ENCODE results near the gene ABHD11.
A peak's percentile ranks its signal among the peaks of the same experiment; 100 is the strongest.
"Not testable (repeated sequence)": the region's sequence is repeated elsewhere in the genome, so short reads cannot be mapped to it uniquely, and the experiment has no call there.

The ABHD11 gene

DNA sequence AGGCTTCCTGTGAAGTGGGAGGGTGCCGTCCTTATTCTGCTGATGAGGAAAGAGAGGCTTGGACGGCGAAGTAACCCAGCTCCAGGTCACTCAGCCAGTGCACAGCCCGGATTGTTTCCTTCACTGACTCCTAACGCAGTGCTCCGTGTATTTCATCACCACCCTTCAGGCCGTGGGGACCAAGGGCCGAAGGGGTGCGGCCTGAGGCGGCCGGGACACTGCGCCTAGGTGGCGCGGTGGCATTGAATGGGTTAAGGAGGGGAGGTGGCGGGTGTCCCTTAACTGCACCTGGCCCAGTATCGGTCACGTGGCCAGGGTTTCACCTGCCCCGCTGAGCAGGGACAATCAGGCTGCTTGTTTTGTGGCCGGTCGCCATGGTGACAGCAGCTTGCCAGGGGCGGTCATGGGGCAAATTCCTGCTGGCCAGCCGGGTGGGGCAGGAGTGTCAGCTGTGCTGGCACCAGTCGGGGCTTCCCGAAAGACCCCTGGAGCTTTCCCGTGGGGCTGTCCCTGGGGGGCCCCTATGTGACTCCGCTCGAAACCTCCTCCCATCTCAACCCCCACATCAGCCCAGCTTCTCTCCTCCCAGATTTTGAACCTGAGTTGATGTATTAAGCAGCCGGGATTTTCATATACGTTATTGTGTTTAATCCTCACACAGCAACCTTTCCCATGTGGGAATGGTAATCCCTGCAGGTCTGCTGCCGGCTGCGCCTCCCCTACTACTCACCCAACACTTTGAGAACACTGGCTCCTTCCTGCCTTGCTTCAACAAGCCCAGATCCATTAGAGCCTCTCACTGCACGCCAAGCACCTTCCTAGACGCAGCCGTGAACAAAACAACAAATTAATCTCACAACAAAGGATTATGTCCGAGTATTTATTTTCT, 4.4 kb upstream of the ABHD11 start:
- DNase-seq = peak; percentile 96 to 98

DNA sequence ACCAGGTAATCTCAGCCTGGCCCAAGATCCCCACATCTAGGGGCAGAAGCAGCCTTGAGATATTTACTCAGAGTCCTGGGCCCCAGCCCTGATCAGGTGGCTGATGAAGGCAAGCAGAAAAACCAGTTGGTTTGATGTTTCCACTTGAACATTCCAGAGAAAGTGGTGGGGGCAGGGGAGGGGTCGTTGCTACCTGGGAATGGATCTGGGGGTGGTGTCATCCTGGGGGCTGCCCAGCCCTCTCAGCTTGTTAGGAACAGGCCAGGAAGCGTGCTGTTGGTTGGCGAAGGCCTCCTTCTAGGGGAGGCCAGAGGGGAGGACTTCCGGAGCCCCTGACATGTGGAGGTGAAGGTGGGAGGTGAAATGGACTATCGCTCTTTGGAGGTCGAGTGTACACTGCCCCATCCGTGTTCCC, 3.7 kb upstream of the ABHD11 start:
- peak; percentile 49 to 70 for DNase-seq

DNA sequence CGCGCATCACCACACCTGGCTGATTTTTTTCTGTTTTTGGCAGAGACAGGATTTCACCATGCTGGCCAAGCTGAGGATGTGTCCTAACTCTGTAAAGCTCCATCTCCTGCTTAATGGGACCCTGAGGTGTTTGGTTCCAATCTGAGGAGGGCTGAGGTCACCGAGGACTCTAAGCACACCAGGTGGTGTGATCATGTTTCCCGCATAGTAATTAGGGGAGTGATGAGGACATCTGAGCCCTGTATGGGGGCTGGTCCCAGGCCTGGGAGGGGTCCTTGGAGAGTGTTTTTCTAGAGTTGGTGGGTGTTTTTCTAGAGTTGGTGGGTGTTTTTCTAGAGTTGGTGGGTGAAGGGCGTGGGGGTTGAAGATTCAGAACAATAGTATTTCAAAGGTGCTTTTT, 3.0 kb upstream of the ABHD11 start:
- peak; percentile 57 to 60 for DNase-seq

DNA sequence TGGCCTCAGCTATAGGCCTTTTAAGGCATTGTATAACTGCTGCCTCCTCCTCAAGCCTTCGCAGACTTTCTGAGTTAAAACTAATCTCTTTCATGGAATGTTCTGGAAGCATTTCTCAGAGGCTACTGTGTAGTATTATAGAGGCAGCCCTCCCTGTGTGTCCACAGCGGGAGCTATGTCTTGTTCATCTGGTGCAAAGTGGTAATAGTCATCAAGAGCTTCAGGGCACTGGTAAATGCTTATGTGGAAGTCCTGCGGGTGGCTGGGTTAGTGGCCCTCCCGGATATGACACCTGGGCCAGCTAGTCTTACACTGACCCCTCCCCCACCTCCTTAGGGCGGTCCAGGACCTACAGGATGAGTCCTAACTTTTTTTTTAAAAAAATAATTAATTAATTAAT, 2.2 kb upstream of the ABHD11 start:
- DNase-seq = no peak

DNA sequence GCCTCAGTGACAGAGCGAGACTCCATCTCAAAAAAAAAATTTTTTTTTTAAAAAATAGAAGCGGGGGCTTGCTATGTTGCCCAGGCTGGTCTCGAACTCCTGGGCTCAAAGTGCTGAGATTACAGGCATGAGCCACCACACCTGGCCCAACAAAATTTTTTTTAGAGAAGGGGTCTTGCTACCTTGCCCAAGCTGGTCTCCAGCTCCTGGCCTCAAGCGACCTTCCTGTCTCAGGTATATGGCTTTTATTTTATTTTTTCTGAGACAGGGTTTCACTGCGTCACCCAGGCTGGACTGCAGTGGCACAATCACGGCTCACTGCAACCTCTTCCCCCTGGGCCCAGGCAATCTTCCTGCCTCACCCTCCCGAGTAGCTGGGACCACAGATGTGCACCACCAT, 1.6 kb upstream of the ABHD11 start:
- no peak for DNase-seq

DNA sequence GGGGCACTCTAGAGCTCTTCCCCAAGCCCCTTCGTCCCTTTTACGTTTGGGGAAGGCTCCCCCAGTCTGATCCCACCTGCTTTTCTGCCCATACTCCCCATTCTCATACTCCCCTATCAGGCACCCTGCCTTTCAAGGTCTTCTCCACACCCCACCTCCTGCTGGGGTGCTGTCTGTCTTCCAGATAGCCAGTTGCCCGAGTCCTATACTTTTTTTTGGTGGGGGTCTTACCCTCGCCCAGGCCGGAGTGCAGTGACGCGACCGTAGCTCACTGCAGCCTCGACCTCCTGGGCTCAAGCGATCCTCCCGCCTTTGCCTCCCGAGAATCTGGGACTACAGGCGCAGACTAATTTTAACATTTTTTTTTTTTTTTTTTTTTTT, 775 bp upstream of the ABHD11 start:
- DNase-seq = no peak

DNA sequence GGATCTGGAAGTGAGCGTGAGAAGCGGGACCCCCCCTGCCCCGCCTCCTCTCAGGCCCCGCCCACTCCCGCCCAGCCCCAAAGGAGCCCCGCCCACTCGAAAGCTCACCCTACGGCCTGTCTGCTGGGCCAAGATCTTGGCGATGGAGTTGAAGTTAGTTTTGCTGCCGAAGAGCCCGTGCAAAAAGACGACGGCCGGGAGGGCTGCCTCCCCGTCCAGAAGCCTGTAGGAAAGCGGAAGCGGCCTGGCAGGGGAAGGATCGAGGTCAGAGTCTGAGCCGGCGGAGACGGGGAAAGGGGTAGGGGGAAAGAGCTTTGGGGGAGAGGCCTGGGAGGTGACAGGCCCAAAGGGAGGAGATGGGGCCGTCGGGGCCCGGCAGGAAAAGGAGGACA, 386 bp downstream of the ABHD11 start:
- peak in 1 of 2 experiments; percentile 53 for DNase-seq

DNA sequence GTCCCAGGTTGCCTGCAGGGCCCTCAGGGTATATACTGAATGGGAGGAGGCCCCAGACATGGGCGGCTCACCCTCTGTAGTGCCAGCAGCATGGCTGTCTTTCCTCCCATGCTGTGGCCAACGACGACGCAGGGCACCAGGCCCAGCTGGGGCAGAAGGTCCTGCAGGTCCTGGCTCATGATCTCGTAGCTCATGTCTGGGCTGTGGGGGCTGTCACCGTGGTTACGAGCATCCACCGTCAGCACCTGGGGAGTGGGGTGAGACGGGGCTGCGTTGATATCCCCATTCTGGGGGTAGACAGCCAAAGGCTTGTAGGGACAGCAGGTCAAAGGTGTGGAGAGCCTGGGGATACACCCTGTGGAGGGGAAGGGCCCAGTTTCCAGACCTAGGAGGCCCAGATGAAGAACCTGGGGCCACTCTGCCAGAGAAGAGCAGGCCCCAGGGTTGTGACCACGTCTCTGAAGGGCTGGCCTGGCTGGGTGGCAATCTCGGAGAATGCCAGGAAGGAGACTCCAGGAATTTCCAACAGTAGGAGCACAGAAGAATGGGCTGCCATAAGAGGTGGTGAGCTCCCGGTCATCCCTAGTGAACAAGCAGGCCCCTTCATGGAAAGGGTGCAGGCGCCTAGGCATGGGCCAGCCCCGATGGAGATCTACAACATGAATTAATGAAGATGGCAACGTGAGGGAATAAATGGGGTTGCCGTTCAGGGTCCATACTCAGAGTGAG, 947 bp downstream of the ABHD11 start:
- no peak for DNase-seq

DNA sequence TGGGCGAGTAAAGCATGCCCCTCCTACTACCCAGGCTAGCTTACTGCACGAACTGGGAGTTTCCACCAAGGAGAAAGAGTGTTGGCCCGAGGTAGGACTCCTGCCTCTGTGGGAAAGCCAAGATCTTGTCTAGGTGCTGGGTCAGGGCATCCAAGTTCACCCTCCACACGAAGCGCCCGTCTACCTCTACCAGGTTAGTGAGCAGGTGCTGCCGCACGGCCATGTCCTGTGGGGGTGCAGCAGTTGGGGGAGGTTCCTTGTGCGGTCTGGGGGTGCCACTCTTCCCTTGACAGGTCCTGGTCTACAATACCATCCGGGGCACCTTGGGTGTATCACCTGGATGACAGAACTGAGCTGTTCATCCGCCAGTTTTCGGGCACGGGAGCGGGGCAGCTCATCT, 1.7 kb downstream of the ABHD11 start:
- DNase-seq = no peak

DNA sequence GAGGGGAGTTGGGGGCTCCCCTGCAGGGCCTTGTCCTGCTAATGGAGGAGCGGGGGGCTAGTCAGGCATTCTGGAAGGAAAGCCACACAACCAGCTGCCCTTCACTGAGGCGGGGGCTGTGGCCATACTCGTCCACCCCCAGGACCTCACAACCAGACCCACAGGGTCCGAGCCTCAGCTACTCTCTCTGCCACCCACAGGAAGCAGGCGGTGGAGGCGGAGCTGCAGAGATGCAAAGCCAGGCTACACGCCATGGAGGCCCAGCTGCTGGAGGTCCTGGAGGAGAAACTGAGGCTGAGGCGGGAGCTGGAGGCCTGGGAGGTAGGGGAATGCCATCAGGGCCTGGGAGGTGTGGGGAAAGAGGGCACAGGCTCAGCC, 3.1 kb downstream of the ABHD11 start:
- no peak for DNase-seq

DNA sequence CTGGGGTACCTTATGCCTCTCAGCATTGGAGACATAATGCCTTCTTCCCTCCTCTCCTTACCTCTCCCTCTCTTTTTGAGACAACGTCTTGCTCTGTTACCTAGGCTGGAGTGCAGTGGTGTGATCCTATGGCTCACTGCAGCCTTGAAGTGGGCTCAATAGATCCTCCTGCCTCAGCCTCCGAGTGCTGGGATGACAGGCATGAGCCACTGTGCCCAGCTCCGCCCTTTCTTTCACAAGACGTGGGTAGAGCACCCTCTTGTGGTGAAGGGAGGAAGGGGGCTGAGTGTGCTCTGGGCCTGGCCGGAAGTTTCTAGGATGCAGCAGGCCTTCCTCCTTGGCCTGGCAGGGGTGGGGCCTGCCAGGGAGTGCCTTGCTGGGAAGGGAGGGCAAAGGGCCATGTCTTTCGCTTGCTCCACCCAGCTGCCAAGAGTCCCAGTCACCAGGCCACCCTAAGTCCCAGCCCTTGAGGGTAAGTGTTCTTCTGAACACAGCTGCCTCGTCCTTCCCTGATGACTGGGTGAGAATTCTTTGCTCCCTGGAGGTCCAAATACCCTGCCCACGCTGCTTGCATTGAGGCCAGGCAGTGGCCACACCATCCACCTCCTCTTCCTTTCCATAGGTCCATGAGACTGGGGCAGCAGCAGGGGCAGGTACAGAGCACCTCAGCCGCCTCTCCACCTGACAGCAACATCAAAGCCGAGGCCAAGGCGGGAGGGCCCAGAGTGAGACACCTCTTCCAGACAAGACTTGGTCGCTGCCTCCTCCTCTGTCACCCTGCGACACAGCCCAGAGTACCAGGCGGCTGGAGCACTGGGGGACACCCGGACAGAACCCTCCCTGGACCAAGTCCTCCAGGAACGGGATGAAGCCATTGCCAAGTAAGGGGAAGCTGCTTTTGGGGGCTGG, 3.7 kb downstream of the ABHD11 start:
- peak; percentile 57 to 87 for DNase-seq

DNA sequence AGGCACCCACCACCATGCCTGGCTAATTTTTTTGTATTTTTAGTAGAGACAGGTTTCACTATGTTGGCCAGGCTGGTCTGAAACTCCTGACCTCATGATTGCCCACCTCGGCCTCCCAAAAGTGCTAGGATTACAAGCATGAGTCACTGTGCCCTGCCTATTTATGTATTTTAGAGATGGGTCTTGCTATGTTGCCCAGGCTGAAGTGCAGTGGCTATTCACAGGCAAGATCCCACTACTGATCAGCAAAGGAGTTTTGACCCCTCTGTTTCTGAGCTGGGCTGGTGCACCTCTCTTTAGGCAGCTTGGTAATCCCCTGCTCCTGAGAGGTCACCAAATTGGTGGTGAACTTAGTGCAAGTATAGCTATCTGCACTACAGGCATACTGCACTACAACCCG, 6.2 kb downstream of the ABHD11 start:
- DNase-seq = no peak

DNA sequence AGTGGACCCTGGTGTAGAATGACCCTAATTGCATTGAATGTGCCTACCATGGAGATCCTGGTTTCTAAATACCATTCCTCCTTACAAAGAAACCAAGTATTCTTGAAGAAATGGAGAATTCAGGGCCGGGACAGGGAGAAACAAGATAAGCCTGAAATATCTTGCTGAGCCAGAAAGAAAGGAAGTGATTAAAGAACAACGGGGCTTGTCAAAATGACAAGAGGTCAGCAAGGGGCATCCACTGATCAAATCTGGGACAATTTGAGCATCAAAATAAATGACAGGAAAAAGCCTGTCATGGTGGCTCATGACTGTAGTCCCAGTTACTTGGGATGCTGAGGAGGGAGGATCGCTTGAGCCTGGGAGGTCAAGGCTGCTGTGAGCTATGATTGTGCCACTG, 8.1 kb downstream of the ABHD11 start:
- no peak for DNase-seq

DNA sequence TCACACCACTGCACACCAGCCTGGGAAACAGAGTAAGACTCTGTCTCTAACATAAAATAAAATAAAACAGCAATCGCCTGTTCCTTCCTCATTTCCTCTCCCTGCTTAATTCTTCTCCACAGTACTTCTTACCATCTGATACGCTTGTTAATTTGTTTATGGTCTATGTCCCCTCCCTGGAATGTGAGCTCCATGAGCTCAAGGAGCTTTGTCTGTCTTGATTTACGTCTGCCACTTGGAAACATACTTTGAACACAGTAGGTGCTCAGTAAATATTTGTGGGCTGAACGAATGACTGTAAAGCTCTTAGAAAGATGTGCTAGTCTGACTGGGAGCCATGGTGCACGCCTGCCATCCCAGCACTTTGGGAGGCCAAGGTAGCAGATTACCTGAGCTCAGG, 10.1 kb downstream of the ABHD11 start:
- DNase-seq = no peak

DNA sequence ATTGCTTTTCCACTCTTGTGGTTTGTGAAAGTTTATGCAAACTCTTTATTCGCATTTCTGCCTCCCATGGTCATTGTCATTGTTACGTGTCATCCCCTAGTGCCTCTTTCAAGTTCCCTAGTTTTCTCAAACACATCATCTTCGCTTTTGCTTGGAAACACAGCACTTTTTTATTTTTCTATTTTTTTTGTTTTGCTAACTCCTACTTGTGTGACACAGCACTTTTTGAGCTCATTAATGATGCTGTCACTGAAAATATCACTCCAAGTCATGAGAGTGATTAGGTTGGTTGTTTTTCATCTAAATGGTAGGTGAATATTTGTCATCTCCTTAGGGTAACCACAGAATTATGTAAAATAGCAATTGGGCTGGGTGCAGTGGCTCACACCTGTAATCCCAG, 10.7 kb downstream of the ABHD11 start:
- DNase-seq = no peak

DNA sequence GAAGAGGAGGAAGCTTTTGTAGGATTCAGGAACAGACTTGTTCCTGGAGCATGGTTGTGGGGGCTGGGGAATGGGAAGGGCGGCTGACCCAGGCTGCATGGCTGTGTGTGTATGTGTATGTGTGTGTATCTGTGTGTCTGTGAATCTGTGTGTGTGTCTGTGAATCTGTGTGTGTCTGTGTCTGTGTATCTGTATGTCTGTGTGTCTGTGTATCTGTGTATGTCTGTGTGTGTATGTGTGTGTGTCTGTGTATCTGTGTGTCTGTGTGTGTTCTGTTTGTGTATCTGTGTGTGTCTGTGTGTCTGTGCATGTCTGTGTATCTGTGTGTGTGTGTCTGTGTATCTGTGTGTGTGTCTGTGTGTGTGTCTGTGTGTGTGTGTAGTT, 12.5 kb downstream of the ABHD11 start:
- DNase-seq = no peak

DNA sequence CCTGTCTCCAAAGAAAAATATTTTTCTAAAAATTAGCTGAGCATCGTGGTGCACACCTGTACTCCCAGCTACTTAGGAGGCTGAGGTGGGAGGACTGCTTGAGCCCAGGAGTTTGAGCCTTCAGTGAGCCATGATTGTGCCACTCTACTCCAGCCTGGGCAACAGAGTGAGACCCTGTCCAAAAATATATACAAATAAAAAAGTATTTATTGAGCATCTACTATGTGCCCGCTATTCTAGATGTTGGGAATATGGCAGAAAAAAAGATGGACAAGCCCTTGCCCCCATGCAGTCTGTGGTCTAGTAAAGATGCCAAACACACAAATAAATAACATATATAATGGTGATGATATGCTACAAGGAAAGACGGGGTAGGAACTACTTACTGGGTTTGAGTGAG, 14.8 kb downstream of the ABHD11 start:
- DNase-seq = no peak

DNA sequence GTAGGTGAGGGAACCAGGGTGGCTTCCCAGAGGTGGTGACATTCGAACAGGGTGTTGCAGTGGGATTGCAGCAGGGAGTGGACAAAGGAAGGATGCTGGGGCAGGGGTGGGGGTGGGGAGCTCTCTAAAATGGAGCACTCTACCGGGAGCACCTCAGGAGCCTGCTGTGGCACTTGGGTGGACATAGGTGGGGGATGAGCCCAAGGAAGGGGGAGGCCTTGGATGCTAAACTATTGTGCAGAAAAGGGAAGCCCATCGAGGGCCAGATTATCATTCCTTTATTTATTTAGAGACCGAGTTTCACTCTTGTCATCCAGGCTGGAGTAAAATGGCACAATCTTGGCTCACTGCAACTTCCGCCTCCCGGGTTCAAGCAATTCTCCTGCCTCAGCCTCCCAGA, 15.8 kb downstream of the ABHD11 start:
- DNase-seq = no peak

DNA sequence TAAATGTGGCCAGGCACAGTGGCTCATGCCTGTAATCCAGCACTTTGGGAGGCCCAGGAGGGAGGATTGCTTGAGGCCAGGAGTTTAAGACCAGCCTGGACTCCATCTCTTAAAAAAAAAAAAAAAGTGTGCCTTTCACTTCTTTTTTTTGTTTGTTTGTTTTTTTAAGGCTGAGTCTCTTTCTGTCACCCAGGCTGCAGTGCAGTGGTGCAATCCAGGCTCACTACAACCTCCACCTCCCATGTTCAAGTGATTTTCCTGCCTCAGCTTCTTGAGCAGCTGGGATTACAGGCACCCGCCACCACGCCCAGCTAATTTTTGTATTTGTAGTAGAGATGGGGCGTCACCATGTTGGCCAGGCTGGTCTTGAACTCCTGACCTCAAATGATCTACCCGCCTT, 16.4 kb downstream of the ABHD11 start:
- DNase-seq = not testable (repeated sequence)

DNA sequence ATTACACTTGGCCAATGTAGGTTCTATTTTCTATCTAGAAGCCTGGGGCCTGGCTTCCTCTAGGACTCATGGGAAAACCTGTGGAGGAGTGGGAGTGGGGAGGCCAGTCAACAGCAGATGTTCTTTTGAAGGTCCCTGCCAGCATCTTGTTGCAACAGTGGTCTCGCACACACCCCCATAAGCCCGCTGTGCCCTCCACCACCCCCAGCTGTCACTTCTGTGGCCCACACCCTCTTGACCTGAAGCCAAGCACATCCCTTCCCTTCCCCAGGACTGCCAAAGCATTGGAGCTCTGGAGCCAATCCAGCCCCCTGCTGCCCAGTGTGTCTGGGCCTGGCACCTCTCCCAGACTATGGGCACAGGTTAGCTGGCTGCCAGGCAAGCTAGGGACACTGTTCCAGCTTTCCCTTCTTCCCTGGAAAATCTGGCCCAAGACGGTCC, 17.2 kb downstream of the ABHD11 start:
- DNase-seq = no peak

DNA sequence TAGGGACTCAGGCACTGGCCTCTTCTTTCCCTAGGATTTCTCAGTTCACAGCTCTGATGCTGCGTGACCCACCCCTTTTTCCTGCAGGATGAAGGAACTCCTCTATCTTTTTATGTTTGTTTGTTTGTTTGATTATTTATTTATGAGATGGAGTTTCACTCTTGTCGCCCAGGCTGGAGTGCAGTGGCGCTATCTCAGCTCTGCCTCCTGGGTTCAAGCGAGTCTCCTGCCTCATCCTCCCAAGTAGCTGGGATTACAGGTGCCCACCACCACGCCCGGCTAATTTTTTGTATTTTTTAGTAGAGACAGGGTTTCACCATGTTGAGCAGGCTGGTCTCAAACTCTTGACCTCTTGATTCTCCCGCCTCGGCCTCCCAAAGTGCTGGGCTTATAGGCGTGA, 18.2 kb downstream of the ABHD11 start:
- not testable (repeated sequence) for DNase-seq

DNA sequence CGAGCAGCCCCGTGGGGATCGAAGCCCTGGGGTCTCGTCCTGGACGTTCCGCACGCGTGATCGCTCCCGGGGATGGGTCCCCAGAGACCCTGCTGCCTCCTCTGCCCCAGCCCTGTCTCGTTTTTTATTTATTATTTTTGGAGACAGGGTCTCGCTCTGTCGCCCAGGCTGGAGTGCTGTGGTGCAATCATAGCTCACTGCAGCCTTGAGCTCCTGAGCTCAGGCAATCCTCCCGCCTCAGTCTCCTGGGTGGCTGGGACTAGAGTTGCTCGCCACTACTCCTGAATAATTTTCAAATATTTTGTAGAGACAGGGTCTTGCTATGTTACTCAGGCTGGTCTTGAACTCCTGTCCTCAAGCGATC, 18.8 kb downstream of the ABHD11 start:
- peak in 1 of 2 experiments; percentile 34 for DNase-seq

Measured in NCI-H526 (cell line).